Thyroid gland (tissue), 4 donors: ENCODE data around the gene NOP16. TPM values are rescaled to one million over a fixed set of nuclear protein-coding genes. Genes with fewer than 3 reads are reported as not detected.

Experiments
- DNase-seq, 2 donors: peaks; one replicate each; pipeline ENCODE4 v3.0.0-alpha.2; 2019
- H3K27ac ChIP-seq, 3 donors: fragments of 200-600 bp; sonication (generic); 1 replicate in 2 of 3; 2 replicates in 1 of 3; pipeline ENCODE4 v1.5.1; 2016 to 2019; ENCODE audit warnings: mild to moderate bottlenecking in 1 of 3, moderate library complexity in 1 of 3
- H3K27me3 ChIP-seq: fragments of 200-600 bp; sonication (generic); one replicate; pipeline ENCODE4 v1.5.1; 2019
- H3K36me3 ChIP-seq, 2 donors: fragments of 200-600 bp; sonication (generic); one replicate each; pipeline ENCODE4 v1.5.1; 2016 to 2019
- H3K4me1 ChIP-seq, 2 donors: fragments of 200-600 bp; sonication (generic); one replicate each; pipeline ENCODE4 v1.5.1; 2017 to 2019
- H3K4me3 ChIP-seq, 3 donors: fragments of 200-600 bp; sonication (generic); replicated peaks in 1 of 3; 1 replicate in 2 of 3; 2 replicates in 1 of 3; pipeline ENCODE4 v1.5.1; 2016; ENCODE audit warnings: mild to moderate bottlenecking in 1 of 3
- H3K9me3 ChIP-seq: fragments of 200-600 bp; sonication (generic); one replicate; pipeline ENCODE4 v1.5.1; 2017
- POLR2A ChIP-seq, 2 donors: fragments of 450-650 bp; IDR thresholded peaks; one replicate each; pipeline ENCODE4 v1.6.1; 2017; ENCODE audit warnings: antibody characterized with exemption in 2 of 2, mild to moderate bottlenecking in 2 of 2, moderate library complexity in 1 of 2
- WGBS, 2 donors: methylation state at CpG; one replicate each; pipeline ENCODE4 v1.1.5; 2017; 5-methylcytosine and 5-hydroxymethylcytosine counted together
- intact Hi-C: fragments of 100-400 bp; cut with DNase I; formaldehyde crosslinking; loops from one replicate; pipeline ENCODE4 v1.15.1; 2023
- total RNA-seq, 4 donors: library from RNA; depleted of rRNA; stranded (reverse); fragments of >200 nt; gene quantifications; one replicate each; pipeline ENCODE4 v1.2.3, GENCODE V29; 2016
- TF ChIP-seq, protein P1 (sequence below), 6 experiments: fragments of 200-600 bp in 3 of 6; fragments of 450-650 bp in 3 of 6; sonication (generic) in 3 of 6; IDR thresholded peaks; one replicate each; pipeline ENCODE4 v1.5.1; 2016 to 2019; ENCODE audit warnings: antibody characterized with exemption in 6 of 6, mild to moderate bottlenecking in 2 of 6, inconsistent platforms in 1 of 6, moderate library complexity in 1 of 6

NOP16 gene
- total RNA-seq, 4 donors from 2014 or later: 4.7 to 13.7 (median 8.2) TPM

DNA sequence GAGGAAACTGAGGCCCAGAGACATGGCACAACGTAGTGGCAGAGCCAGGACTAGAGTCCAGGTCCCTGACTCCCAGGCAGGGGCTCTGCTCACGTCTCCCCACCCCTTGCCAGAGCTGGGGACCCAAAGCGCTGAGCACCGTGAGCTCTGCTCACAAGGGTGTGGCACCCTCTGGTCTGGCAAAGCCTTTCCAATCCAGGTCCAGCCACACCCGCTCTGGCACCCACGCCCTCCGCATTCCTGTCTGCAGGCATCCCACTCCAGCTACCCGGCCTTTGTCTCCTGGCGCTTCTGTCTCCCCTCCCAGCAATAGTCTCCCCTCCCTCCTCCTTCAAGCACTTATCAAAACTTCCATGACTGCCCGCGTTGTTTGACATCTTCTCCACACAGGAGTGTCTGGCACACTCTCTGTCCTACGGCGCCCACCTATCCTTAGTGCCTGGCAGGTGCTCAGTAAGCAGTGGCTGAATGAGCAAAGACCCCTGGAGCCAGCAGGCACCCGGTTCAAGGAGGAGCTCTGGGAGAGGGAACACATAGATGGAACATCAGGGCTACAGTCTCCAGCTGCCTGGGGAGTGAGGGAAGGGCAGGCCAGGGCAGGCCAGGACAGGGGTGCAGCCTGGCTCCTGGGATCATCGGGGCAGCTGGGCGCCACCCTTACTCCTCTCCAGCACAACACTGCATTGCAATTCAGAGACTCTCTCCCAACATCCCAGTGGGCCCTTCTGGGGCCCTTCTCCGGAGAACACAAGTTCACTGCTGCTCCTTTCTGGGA lies 12.2 kb upstream of the NOP16 start:
- DNase-seq: no peak
- Histone ChIP-seq H3K4me1 (peaks cover 0 to 3% of the 10 kb centered on the region in 2 donors), H3K36me3 (peaks cover 0 to 6% of the 10 kb centered on the region in 2 donors), H3K4me3 (no peak overlapping the region), H3K27me3 (no peaks in the 10 kb centered on the region), H3K27ac (no peak overlapping the region), H3K9me3 (no peaks in the 10 kb centered on the region)
- intact Hi-C loops: no loop called here
- 73 to 85% methylated on average over 15 to 17 of the region's 17 CpGs for WGBS, 2 donors
- TF ChIP-seq, protein P1, sequence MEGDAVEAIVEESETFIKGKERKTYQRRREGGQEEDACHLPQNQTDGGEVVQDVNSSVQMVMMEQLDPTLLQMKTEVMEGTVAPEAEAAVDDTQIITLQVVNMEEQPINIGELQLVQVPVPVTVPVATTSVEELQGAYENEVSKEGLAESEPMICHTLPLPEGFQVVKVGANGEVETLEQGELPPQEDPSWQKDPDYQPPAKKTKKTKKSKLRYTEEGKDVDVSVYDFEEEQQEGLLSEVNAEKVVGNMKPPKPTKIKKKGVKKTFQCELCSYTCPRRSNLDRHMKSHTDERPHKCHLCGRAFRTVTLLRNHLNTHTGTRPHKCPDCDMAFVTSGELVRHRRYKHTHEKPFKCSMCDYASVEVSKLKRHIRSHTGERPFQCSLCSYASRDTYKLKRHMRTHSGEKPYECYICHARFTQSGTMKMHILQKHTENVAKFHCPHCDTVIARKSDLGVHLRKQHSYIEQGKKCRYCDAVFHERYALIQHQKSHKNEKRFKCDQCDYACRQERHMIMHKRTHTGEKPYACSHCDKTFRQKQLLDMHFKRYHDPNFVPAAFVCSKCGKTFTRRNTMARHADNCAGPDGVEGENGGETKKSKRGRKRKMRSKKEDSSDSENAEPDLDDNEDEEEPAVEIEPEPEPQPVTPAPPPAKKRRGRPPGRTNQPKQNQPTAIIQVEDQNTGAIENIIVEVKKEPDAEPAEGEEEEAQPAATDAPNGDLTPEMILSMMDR (IDR thresholded peaks at IDR 0.05): no peak
- TF ChIP-seq POLR2A (IDR thresholded peaks at IDR 0.05): no peak

DNA sequence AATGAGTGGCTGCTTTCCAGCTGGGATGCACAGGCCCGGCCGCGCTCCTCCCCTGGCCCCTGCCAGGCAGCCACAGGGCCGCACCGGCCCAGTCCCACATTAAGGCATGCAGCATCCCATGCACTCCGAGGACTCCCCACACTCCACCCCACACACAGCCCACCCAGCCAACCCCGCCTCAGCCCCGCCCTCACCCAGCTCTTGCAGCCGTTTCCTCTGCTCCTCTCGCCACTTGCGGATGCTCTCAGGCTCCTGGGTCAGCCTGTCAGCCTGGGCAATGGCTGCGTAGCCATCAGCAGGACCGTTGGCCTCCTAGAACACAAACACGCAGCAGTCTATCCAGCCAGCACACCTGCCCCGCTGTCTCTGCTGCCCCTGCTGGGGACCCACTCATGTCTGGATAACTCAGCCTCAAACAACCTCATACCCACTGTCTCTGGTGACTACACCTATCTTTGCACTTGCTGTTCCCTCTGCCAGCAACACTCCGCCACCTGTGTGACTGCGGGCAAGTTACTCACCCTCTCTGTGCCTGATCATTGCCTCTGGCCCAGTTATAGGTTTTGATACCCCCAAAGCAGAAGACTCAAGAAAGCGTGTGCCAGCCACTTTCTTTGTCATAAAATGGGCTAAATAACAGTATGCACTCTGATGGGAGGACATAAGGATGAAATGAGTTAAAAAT lies 9.5 kb upstream of the NOP16 start:
- Histone ChIP-seq H3K4me3 (no peak overlapping the region), H3K36me3 (peaks cover 6 to 7% of the 10 kb centered on the region in 2 donors), H3K27me3 (no peaks in the 10 kb centered on the region), H3K4me1 (peaks cover 0 to 3% of the 10 kb centered on the region in 2 donors), H3K9me3 (no peaks in the 10 kb centered on the region), H3K27ac (no peak overlapping the region)
- intact Hi-C loops: no loop called here
- no peak for DNase-seq
- no peak for TF ChIP-seq POLR2A (IDR thresholded peaks at IDR 0.05)
- TF ChIP-seq, protein P1 (IDR thresholded peaks at IDR 0.05): no peak
- WGBS, 2 donors: 94 to 97% methylated on average over 18 of the region's 18 CpGs

DNA sequence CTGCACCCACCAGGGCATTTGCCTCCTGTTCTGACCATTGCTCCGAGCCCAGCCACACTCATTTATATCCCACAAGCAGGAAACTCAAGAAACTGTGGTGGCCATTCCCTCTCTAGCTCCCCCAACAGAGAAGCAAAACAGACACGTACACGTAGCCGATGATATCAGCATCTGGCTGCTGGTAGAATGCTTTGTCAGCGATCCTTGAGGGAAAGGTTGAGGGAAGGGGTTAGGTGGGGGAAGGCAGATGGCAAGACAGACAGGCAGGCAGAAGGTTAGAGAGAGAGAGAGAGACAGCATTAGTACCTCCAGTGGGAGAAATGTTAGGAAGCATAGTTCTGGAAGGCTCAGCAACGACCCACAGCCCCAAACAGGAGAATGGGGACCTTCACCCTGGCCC lies 7.9 kb upstream of the NOP16 start:
- intact Hi-C loops: no loop called here
- whole genome bisulfite sequencing, 2 donors: 69 to 84% methylated on average over 6 of the region's 6 CpGs
- Histone ChIP-seq H3K27me3 (no peaks in the 10 kb centered on the region), H3K4me1 (peaks cover 0 to 3% of the 10 kb centered on the region in 2 donors), H3K36me3 (peaks cover 11 to 16% of the 10 kb centered on the region in 2 donors), H3K4me3 (no peak overlapping the region), H3K9me3 (no peaks in the 10 kb centered on the region), H3K27ac (no peak overlapping the region)
- DNase-seq: no peak
- no peak for TF ChIP-seq POLR2A (IDR thresholded peaks at IDR 0.05)
- TF ChIP-seq, protein P1 (IDR thresholded peaks at IDR 0.05): no peak

DNA sequence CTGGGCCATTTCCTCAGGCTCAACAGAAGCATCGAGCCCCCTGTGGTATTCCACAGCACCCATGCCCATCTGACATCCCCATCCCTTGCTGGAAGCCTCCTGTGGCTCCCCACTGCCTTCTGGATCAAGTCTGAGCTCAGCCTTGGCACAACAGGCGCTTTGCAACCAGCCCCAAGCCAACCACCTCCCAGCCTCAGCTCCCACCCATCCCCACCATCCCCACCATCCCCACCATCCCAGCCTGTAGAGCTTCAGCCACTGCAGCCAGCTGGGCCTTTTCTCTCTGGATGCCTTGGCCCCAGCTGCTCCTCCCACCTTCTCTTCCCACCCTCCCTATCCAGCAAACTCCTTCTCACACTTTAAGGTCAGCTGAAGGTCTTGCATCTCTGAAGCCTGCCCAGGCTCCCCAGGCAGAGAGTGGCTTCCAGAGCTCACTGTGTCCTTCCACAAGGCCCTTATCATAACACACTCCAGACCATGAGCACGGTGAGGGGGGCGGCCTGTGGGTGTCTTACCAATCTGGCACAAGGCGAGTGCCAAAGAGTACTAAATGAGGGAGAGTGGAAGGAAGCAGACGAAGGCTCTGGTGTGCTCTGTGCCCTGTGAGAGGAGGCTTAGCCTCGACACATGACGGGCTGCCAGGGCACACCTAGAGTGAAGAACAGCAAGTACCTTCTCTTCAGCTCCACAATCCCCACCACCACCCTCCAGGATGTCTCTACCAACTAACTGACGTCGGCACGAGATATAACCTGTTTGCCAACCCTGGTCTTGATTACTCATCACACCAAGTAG lies 6.7 kb upstream of the NOP16 start:
- TF ChIP-seq, protein P1 (IDR thresholded peaks at IDR 0.05): no peak
- TF ChIP-seq POLR2A (IDR thresholded peaks at IDR 0.05): no peak
- H3K36me3 ChIP-seq: peaks cover 11 to 16% of the 10 kb centered on the region in 2 donors

More for the DNA sequence above, 6.7 kb upstream of the NOP16 start:
- DNase-seq: peak; percentile 71 to 74
- no peaks in the 10 kb centered on the region for H3K9me3 ChIP-seq
- H3K4me3 ChIP-seq: no peak overlapping the region
- 74 to 82% methylated on average over 10 to 11 of the region's 11 CpGs for WGBS, 2 donors
- peaks cover 0 to 4% of the 10 kb centered on the region in 2 donors for H3K4me1 ChIP-seq
- intact Hi-C loops: no loop called here
- no peak overlapping the region for H3K27ac ChIP-seq
- H3K27me3 ChIP-seq: no peaks in the 10 kb centered on the region
